HPDE6-E6E7 (cell line): ENCODE data around the gene NEK10.
"Not testable (repeated sequence)": the region's sequence is repeated elsewhere in the genome, so short reads cannot be mapped to it uniquely, and the experiment has no call there.

Experiments
- DNase-seq: peaks from one replicate; pipeline ENCODE4 v3.0.0; 2011; ENCODE audit warnings: missing footprints; ENCODE audit errors: extremely low spot score

Gene NEK10

GRCh38 chr3:27352047-27352446 lies 17.1 kb downstream of the NEK10 start:
- DNase-seq: no peak

- peak; percentile 8 for DNase-seq
These were observed 19.4 kb downstream of the NEK10 start for GRCh38 chr3:27349832-27350231.

GRCh38 chr3:27345959-27346865 lies 23.0 kb downstream of the NEK10 start:
- no peak for DNase-seq

GRCh38 chr3:27345493-27345892 lies 23.7 kb downstream of the NEK10 start:
- DNase-seq: no peak

- no peak for DNase-seq
These were observed 24.1 kb downstream of the NEK10 start for GRCh38 chr3:27345045-27345444.

GRCh38 chr3:27344192-27344591 lies 25.0 kb downstream of the NEK10 start:
- no peak for DNase-seq

GRCh38 chr3:27342267-27342666 lies 26.9 kb downstream of the NEK10 start:
- no peak for DNase-seq

GRCh38 chr3:27340534-27340933 lies 28.6 kb downstream of the NEK10 start:
- no peak for DNase-seq

GRCh38 chr3:27335571-27335970 lies 33.6 kb downstream of the NEK10 start:
- no peak for DNase-seq

GRCh38 chr3:27333843-27334242 lies 35.3 kb downstream of the NEK10 start:
- no peak for DNase-seq

GRCh38 chr3:27328982-27329762 lies 40.0 kb downstream of the NEK10 start:
- DNase-seq: not testable (repeated sequence)

- DNase-seq: no peak
These were observed 42.3 kb downstream of the NEK10 start for GRCh38 chr3:27326629-27327545.

- DNase-seq: no peak
These were observed 43.0 kb downstream of the NEK10 start for GRCh38 chr3:27326202-27326601.

GRCh38 chr3:27325419-27325818 lies 43.8 kb downstream of the NEK10 start:
- no peak for DNase-seq

- no peak for DNase-seq
These were observed 44.5 kb downstream of the NEK10 start for GRCh38 chr3:27324686-27325085.

- DNase-seq: no peak
These were observed 46.1 kb downstream of the NEK10 start for GRCh38 chr3:27323087-27323570.

- no peak for DNase-seq
These were observed 46.5 kb downstream of the NEK10 start for GRCh38 chr3:27322634-27323033.

GRCh38 chr3:27319847-27320526 lies 49.2 kb downstream of the NEK10 start:
- no peak for DNase-seq

GRCh38 chr3:27319304-27319703 lies 49.9 kb downstream of the NEK10 start:
- no peak for DNase-seq

- DNase-seq: no peak
These were observed 52.1 kb downstream of the NEK10 start for GRCh38 chr3:27317096-27317495.

- no peak for DNase-seq
These were observed 54.2 kb downstream of the NEK10 start for GRCh38 chr3:27315003-27315402.
